PFSK-1 (cell line): Measurements from ENCODE around the gene DDX23.

ENCODE experiments used
- FOXP2 ChIP-seq: optimal IDR thresholded peaks from 2 replicates; pipeline ENCODE3; 2011; ENCODE audit warnings: borderline replicate concordance, control low read depth, inconsistent platforms; ENCODE audit not compliant: insufficient read depth; ENCODE audit errors: extremely low read length, extremely low read depth
- POLR2AphosphoS5 ChIP-seq: IDR thresholded peaks from 2 replicates; pipeline ENCODE4 v1.6.1; 2012; ENCODE audit warnings: low read depth, mild to moderate bottlenecking, control low read depth, low read length, moderate library complexity
- SIN3A ChIP-seq: IDR thresholded peaks from 2 replicates; pipeline ENCODE4 v1.6.1; 2012; ENCODE audit warnings: mild to moderate bottlenecking, low read length, moderate library complexity, borderline replicate concordance; ENCODE audit not compliant: insufficient read depth
- TAF1 ChIP-seq: IDR thresholded peaks from 2 replicates; pipeline ENCODE4 v1.6.1; 2012; ENCODE audit warnings: low read length, control low read depth, borderline replicate concordance; ENCODE audit not compliant: insufficient read depth
- TF ChIP-seq, protein P1 (sequence below), 2 experiments: IDR thresholded peaks; 2 replicates each; pipeline versions ENCODE4 v1.6.1 to v1.8.0; 2011 to 2012; ENCODE audit warnings: low read depth in 2 of 2, low read length in 2 of 2, control low read depth in 1 of 2, inconsistent platforms in 1 of 2, mild to moderate bottlenecking in 1 of 2, moderate library complexity in 1 of 2; ENCODE audit not compliant: insufficient read depth in 1 of 2

DNA sequence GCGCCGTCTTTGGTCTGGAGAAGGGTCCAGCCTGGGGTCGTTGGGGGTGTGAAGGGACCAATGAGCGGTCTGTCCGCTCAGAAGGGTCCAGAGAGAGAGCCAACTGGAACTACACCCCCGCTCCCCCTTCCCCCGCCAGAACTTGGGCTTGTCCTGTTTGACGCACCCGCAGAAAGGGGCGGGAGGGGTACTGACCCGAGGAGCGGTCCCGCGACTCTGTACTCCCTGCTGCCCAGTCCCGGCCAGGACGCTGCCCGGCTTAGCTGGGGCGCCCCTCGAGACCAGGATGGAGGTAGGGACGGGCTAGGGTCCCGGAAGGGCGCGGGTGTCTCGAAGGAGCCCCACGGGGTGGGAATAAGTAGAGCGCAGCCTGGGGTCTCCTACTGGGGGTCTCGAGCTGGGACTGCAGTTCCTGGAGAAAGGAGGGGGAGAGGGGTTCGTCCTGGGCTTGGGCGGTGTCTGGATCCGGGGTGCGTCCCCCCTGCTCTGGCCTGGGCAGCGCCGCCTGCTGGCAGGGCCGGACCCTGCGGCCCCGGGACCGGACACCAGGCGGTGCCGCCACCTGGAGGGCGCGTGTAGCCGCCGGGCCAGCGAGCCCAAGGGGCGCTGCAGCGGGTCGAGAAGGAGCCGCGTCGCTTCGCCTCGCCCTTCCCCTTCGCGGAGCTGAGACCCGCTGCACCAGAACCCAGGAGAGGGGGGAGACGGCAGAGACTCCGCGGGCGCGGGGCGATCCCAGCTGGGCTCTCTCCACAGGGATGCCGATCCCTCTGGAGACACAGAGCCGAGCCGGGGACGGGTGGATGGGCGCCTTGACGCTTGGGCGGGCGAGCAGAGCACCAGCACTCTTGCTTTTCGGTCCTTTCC lies 37.5 kb downstream of the DDX23 start:
- TF ChIP-seq POLR2AphosphoS5, result no peak; the same call in 1 of the 2 replicates
- TF ChIP-seq, protein P1, sequence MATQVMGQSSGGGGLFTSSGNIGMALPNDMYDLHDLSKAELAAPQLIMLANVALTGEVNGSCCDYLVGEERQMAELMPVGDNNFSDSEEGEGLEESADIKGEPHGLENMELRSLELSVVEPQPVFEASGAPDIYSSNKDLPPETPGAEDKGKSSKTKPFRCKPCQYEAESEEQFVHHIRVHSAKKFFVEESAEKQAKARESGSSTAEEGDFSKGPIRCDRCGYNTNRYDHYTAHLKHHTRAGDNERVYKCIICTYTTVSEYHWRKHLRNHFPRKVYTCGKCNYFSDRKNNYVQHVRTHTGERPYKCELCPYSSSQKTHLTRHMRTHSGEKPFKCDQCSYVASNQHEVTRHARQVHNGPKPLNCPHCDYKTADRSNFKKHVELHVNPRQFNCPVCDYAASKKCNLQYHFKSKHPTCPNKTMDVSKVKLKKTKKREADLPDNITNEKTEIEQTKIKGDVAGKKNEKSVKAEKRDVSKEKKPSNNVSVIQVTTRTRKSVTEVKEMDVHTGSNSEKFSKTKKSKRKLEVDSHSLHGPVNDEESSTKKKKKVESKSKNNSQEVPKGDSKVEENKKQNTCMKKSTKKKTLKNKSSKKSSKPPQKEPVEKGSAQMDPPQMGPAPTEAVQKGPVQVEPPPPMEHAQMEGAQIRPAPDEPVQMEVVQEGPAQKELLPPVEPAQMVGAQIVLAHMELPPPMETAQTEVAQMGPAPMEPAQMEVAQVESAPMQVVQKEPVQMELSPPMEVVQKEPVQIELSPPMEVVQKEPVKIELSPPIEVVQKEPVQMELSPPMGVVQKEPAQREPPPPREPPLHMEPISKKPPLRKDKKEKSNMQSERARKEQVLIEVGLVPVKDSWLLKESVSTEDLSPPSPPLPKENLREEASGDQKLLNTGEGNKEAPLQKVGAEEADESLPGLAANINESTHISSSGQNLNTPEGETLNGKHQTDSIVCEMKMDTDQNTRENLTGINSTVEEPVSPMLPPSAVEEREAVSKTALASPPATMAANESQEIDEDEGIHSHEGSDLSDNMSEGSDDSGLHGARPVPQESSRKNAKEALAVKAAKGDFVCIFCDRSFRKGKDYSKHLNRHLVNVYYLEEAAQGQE (IDR thresholded peaks at IDR 0.05; ENCODE audit: insufficient read depth in 1 of 2, low read depth in 2 of 2, low read length in 2 of 2), result peak in 1 of 2 experiments; percentile 44; a peak in 1 of 4 replicates
- TF ChIP-seq TAF1, result 0 out of 2 replicates have a peak, but pooled peaks have one; percentile 31
- TF ChIP-seq SIN3A, result peak; percentile 75; the same call in 1 of the 2 replicates
- peak; percentile 86 for TF ChIP-seq FOXP2
